ENCODE measurements around the gene DMRT2.

DMRT2 gene

GRCh38 chr9:1098551-1098950 lies 48.4 kb downstream of the DMRT2 start:
- DNase-seq, result no peak

- no peak for DNase-seq
Observed at GRCh38 chr9:1100201-1100600, 50.0 kb downstream of the DMRT2 start.

- DNase-seq, result no peak
Observed at GRCh38 chr9:1100945-1101344, 50.8 kb downstream of the DMRT2 start.

- no peak for DNase-seq
Observed at GRCh38 chr9:1101846-1102641, 51.9 kb downstream of the DMRT2 start.

- no peak for DNase-seq
Observed at GRCh38 chr9:1102642-1102970, 52.4 kb downstream of the DMRT2 start.

Measured in DMS79 treated with DMSO at 0.1 percent for 48 hours (cell line).